ENCODE data around the gene PAPOLA. TPM values are rescaled to one million over a fixed set of nuclear protein-coding genes. Genes with fewer than 3 reads are reported as not detected.
"Not testable (repeated sequence)": the region's sequence is repeated elsewhere in the genome, so short reads cannot be mapped to it uniquely, and the experiment has no call there.

The PAPOLA gene
- total RNA-seq, 2 experiments from 2014 or later: 192 to 193 TPM

DNA sequence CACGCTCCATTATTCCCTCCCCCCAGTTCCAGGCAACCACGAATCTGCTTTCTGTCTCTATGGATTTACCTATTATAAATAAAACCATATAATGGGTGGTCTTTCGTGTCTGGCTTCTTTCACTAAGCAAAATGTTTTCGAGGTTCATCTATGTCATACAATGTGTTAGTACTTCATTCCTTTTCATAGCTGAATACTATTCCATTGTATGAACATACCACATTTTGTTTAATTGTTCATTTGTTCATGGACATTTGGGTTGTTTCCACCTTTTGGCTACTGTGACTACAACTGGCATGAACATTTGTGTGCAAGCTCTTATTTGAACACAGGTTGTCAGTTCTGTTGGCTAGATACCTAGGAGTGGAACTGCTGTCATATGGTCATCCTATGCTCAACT, 12.9 kb upstream of the PAPOLA start:
- peaks cover 2% of the 10 kb centered on the region for H3K4me1 Mint-ChIP-seq
- no peaks in the 10 kb centered on the region for H3K36me3 Mint-ChIP-seq
- H3K27me3 Mint-ChIP-seq: peaks cover 12% of the 10 kb centered on the region
- no peak overlapping the region for H3K27ac Mint-ChIP-seq
- H3K9me3 Mint-ChIP-seq: no peaks in the 10 kb centered on the region
- H3K4me3 Mint-ChIP-seq: no peak overlapping the region
- no peak for DNase-seq

DNA sequence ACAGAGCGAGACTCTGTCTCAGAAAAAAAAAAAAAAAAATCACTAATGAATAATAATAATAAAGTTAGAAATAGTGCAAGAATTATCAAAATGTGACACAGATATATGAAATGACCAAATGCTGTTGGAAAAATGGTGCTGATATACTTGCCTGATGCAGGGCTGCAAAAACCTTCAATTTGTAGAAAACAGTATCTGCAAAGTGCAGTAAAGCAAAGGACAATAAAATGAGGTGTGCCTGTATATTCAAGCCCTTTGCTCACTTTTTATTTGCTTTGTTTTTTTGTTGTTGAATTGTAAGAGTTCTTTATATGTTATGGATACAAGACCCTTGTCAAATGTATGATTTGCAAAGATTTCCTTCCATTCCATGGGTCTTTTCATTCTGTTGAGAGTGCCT, 9.0 kb upstream of the PAPOLA start:
- peaks cover 28% of the 10 kb centered on the region for H3K27me3 Mint-ChIP-seq
- DNase-seq: no peak

DNA sequence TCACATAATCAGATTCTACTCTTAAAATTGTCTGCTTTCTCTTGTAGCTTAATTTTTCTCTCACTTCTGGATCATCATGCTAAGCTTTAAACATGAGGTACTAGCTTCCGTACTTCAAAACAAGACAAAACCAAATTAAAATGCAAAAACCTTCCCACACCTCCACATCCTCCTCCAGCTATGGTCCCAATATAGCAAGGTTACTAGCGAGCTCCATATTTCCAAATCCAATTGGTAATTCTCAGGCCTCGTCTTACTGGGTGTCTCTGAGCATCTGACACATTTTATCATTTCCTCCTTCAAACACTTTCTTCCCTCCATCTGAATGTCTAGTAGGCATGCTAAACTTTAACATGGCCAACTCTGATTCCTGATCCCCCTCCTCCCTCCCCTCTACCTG, 7.9 kb upstream of the PAPOLA start:
- DNase-seq: no peak
- peaks cover 2% of the 10 kb centered on the region for H3K4me1 Mint-ChIP-seq
- peaks cover 28% of the 10 kb centered on the region for H3K27me3 Mint-ChIP-seq
- no peak overlapping the region for H3K4me3 Mint-ChIP-seq
- no peaks in the 10 kb centered on the region for H3K36me3 Mint-ChIP-seq
- H3K9me3 Mint-ChIP-seq: no peaks in the 10 kb centered on the region
- H3K27ac Mint-ChIP-seq: no peak overlapping the region

More for the DNA sequence above, 9.0 kb upstream of the PAPOLA start:
- Mint-ChIP-seq H3K4me3 (no peak overlapping the region), H3K36me3 (no peaks in the 10 kb centered on the region), H3K4me1 (peaks cover 2% of the 10 kb centered on the region), H3K9me3 (no peaks in the 10 kb centered on the region), H3K27ac (no peak overlapping the region)

DNA sequence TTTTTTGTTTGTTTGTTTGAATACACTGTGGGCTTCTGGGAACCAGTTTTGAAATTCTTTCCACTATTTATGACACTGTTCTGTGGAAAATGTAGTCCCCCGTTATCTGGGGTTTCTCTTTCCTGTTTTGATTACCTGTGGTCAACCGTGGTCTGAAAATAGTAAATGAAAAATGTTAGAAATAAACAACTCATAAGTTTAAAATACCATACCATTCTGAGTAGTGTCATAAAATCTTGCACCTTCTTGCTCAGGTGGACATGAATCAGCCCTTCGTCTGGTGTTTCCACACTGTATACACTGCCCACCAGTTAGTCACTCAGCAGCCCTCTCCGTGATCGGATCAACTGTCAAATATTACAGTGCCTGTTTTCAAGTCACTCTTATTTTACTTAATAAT, 5.1 kb upstream of the PAPOLA start:
- Mint-ChIP-seq H3K27ac (no peak overlapping the region), H3K36me3 (peaks cover 2% of the 10 kb centered on the region), H3K9me3 (no peaks in the 10 kb centered on the region), H3K4me3 (no peak overlapping the region), H3K27me3 (peaks cover 25% of the 10 kb centered on the region), H3K4me1 (peaks cover 7% of the 10 kb centered on the region)
- DNase-seq: no peak

DNA sequence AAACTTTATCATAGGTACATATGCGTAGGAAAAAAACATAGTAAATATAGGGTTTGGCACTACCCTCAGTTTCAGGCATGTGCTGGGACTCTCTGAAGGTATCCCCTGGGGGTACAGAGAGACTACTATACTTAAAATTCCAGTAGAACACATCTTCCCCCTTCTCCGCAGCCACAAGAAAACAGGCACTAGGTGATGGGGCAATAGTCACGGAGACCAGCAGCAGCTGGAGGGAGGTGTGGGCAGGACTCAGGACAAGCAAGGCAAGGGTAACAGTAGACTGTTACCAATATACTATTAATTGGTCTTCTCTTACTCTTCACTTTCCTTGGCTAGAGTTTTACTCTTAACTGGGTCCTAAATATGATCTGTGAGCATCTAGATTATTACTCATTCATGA, 4.6 kb upstream of the PAPOLA start:
- H3K36me3 Mint-ChIP-seq: peaks cover 3% of the 10 kb centered on the region
- no peak overlapping the region for H3K4me3 Mint-ChIP-seq
- H3K27ac Mint-ChIP-seq: no peak overlapping the region
- peaks cover 7% of the 10 kb centered on the region for H3K4me1 Mint-ChIP-seq
- no peak for DNase-seq
- peaks cover 28% of the 10 kb centered on the region for H3K27me3 Mint-ChIP-seq
- H3K9me3 Mint-ChIP-seq: no peaks in the 10 kb centered on the region

DNA sequence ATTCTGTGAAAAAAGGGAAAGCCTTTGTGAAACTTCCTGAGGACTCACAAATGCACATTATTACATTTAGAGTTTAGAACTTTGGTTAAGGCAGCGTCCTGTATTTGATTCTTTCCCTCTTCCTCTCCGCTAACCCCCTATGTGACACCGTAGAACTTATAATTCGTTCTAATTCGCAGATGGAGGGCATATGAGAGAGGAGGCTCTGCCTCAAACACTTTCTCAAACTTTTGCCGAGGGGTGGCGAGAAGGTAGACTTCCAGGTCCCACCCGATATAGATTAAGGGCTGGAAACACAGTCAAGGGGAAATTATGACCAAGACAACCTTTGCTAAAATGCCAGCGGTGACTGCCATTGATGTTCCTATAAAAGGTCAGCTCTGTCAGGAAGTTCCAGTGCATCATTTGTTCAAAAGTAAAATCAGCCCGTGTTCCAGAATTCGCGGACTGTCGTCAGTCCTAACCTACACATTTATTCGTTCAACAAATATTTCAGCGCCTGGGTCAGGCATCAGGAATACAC, 904 bp upstream of the PAPOLA start:
- peak overlapping the region; percentile 99 for H3K27ac Mint-ChIP-seq
- peaks cover 38% of the 10 kb centered on the region for H3K36me3 Mint-ChIP-seq
- peak overlapping the region; percentile 94 for H3K4me3 Mint-ChIP-seq
- H3K9me3 Mint-ChIP-seq: no peaks in the 10 kb centered on the region
- peaks cover 11% of the 10 kb centered on the region for H3K27me3 Mint-ChIP-seq
- peaks cover 36% of the 10 kb centered on the region for H3K4me1 Mint-ChIP-seq
- peak; percentile 19 for DNase-seq

DNA sequence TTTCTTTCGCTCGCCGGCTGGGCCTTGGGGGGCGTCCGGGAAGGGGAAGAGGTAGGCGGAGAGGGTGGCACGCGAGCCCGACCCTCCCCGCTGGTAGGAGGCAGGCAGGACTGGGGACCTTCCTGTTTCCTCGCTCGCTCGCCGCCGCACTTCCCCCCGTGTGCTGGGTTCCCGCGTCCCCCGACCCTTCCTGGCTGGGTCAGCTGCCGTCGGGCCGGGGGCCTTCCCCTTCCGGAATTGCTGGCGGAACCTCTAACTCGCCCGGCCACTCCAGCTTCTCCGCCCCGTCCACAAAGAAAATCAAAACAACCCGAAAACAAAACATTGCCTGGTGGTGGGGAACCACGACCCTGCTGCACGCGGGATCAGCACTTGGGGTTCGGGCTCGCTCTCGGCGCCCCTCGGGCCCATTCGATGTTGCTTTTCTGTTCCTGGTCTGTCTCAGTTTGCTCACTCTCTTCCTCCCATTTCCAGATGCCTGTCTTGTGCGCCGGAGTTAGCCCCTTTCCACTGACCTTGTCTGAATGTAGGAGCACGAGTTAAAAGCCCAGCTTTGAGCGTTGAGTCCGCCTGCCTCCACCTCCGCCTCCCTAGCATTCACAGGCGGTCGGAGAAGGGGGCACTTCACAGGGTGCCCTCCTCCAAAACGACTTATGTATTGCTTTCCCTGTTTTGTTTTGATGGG, 581 bp downstream of the PAPOLA start:
- Mint-ChIP-seq H3K4me3 (peak overlapping the region; percentile 94), H3K27me3 (peaks cover 5% of the 10 kb centered on the region), H3K36me3 (peaks cover 38% of the 10 kb centered on the region), H3K9me3 (no peaks in the 10 kb centered on the region), H3K27ac (peak overlapping the region; percentile 99), H3K4me1 (peaks cover 39% of the 10 kb centered on the region)
- DNase-seq: peak; percentile 16

DNA sequence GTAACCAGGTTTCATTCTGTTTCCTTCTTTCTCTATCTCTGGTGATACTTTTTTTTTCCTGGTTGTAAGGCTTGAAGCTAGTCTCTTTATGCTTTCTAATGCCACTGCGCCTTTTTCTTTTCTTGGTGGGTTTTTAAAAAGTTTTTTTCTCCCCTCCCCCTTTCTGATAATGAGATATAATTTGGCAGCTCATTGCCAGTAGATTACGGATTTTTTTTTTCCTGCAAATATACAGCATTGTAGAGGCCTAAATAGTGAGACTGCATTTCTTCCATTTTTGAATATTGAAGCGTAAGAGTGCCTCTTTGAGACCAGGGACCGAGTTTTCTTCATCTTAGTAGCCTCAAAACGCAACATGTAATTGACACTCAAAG, 1.1 kb downstream of the PAPOLA start:
- Mint-ChIP-seq H3K9me3 (no peaks in the 10 kb centered on the region), H3K36me3 (peaks cover 38% of the 10 kb centered on the region), H3K4me3 (peak overlapping the region; percentile 94), H3K4me1 (peaks cover 44% of the 10 kb centered on the region), H3K27ac (peak overlapping the region; percentile 99), H3K27me3 (peaks cover 5% of the 10 kb centered on the region)
- DNase-seq: no peak

DNA sequence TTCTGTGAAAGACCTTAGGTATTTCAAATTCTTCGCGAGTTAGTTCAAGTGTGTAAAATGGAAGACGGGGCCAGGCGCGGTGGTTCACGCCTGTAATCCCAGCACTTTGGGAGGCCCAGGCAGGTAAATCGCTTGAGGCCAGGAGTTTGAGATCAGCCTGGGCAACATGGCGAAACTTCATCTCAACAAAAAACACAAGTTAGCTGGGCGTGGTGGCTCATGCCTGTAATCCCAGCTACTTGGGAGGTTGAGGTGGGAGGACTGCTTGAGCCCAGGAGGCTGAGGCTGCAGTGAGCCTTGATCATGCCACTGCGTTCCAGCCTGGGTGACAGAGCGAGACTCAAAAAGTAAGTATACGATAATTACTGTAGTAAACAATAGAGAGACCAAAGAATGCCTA, 2.2 kb downstream of the PAPOLA start:
- not testable (repeated sequence) for H3K27me3 Mint-ChIP-seq, DNase-seq, H3K9me3 Mint-ChIP-seq
- Mint-ChIP-seq H3K27ac (peak overlapping the region; percentile 99), H3K4me3 (peak overlapping the region; percentile 94), H3K36me3 (peaks cover 38% of the 10 kb centered on the region), H3K4me1 (peaks cover 53% of the 10 kb centered on the region)

DNA sequence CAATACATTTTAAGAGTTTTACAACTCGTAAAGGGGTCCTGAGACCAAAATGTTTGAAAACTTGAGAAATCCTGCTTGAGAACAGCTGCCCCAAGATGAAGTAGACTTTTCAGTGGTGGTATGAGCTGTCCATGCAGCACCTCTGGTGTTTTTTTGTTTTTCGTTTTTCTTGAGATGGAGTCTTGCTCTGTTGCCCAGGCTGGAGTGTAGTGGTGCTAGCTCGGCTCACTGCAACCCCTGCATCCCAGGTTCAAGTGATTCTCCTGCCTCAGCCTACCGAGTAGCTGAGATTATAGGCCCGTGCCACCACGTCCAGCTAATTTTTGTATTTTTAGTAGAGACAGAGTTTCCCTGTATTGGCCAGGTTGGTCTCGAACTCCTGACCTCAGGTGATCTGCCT, 5.5 kb downstream of the PAPOLA start:
- H3K27ac Mint-ChIP-seq: no peak overlapping the region
- H3K27me3 Mint-ChIP-seq: no peaks in the 10 kb centered on the region
- H3K36me3 Mint-ChIP-seq: peaks cover 34% of the 10 kb centered on the region
- DNase-seq: no peak
- peaks cover 76% of the 10 kb centered on the region for H3K4me1 Mint-ChIP-seq
- no peaks in the 10 kb centered on the region for H3K9me3 Mint-ChIP-seq
- peak overlapping the region; percentile 4 for H3K4me3 Mint-ChIP-seq

DNA sequence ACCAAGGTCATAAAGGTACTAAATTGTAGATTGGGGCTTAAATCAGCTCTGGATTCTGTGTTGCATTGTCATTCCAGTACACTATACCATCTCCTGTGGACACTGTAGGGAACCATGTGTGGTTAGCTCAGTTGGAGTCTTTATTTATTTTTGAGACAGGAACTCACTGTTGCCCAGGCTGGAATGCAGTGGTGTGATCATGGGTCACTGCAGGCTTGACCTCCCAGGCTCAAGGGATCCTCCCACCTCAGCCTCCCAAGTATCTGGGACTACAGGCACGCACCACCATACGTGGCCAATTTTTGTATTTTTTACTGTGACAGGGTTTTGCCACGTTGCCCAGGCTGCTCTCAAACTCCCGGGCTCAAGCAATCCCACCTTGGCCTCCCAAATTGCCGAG, 6.7 kb downstream of the PAPOLA start:
- Mint-ChIP-seq H3K27me3 (no peaks in the 10 kb centered on the region), H3K36me3 (peaks cover 23% of the 10 kb centered on the region), H3K9me3 (no peaks in the 10 kb centered on the region), H3K27ac (no peak overlapping the region), H3K4me1 (peaks cover 77% of the 10 kb centered on the region), H3K4me3 (no peak overlapping the region)
- no peak for DNase-seq

DNA sequence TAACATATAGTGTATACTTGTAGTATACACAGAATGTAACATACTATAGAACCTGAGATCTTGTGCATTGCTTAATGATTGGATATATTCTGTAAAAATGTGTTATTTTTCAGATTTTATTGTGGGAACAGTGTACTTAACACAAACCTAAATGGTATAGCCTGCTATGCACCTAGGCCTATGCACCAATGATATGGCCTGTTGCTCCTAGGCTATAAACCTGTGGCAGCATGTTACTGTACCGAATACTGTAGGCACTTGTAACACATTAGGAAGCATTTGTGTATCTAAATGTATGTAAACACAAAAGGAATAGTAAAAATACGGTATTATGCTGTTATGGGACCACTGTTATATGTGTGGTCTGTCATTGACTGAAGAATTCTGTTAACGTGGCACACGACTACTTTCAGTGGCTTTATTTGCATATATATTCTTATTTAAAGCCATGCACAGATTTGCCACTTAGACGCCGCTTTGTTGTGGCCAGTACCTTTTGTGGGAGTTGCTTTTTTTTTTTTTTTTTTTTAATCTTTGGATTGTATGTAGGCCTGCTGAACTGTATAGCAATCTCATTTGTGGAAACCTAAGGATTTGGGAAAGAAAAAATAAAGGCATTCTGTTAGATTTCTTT, 7.4 kb downstream of the PAPOLA start:
- DNase-seq: no peak
- H3K4me3 Mint-ChIP-seq: no peak overlapping the region
- peaks cover 16% of the 10 kb centered on the region for H3K36me3 Mint-ChIP-seq
- no peaks in the 10 kb centered on the region for H3K9me3 Mint-ChIP-seq
- no peak overlapping the region for H3K27ac Mint-ChIP-seq
- H3K4me1 Mint-ChIP-seq: peaks cover 77% of the 10 kb centered on the region
- H3K27me3 Mint-ChIP-seq: no peaks in the 10 kb centered on the region

DNA sequence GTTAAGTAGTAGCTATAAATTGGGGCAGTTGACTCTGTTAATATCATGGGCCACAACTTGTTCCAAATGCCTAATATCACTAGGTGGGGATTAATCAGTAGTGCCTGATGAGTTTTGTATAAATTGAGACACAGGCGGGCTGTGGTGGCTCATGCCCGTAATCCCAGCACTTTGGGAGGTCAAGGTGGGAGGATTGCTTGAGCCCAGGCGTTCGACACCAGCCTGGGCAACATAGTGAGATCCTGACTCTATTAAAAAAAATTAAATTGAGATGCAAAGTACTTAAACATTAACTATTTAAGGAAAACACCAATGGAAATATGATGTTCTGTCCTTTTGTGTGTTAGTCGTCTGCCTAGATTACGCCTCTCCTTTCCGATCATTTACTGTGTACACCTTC, 9.0 kb downstream of the PAPOLA start:
- H3K36me3 Mint-ChIP-seq: peaks cover 1% of the 10 kb centered on the region
- H3K9me3 Mint-ChIP-seq: no peaks in the 10 kb centered on the region
- no peaks in the 10 kb centered on the region for H3K27me3 Mint-ChIP-seq
- no peak overlapping the region for H3K4me3 Mint-ChIP-seq
- no peak for DNase-seq
- peaks cover 74% of the 10 kb centered on the region for H3K4me1 Mint-ChIP-seq
- H3K27ac Mint-ChIP-seq: no peak overlapping the region

DNA sequence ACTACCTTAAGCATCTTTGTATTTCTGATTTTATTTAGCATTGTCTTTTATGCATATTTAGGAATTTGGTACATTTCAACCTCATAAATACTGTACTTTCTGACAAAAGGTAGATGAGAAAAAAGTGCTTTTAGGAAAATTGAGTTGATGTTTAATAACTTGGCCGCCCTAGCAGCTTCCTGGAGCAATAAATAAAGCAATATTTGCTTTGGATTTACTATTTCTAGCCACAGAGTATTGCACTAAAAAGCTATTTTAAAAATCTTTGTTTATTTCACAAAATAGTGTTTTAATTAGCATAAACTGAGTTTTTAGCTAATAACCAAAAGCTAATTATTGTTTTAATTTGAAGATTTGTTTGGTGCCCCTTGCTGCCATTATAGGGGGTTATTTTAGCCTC, 9.5 kb downstream of the PAPOLA start:
- no peaks in the 10 kb centered on the region for H3K36me3 Mint-ChIP-seq
- H3K27ac Mint-ChIP-seq: no peak overlapping the region
- H3K4me3 Mint-ChIP-seq: no peak overlapping the region
- H3K27me3 Mint-ChIP-seq: no peaks in the 10 kb centered on the region
- H3K9me3 Mint-ChIP-seq: no peaks in the 10 kb centered on the region
- H3K4me1 Mint-ChIP-seq: peaks cover 75% of the 10 kb centered on the region
- no peak for DNase-seq

DNA sequence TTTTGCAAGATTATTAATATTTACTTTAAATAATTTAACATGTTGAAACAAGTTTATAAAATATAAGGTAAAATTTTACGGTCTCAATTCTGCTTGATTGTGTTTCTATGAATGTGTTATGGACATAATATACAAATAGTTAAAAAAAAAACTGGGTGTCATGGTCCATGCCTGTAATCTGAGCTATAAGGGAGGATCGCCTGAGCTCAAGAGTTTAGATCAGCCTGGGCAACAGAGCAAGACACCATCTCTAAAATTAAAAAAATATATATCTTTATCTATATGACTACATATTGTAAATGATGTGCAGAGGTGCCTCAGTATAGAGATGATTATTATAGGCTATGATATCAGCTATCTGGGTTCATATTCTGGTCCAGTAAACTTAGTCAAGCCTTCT, 9.9 kb downstream of the PAPOLA start:
- H3K9me3 Mint-ChIP-seq: no peaks in the 10 kb centered on the region
- H3K4me3 Mint-ChIP-seq: no peak overlapping the region
- no peaks in the 10 kb centered on the region for H3K36me3 Mint-ChIP-seq
- no peak for DNase-seq
- peaks cover 80% of the 10 kb centered on the region for H3K4me1 Mint-ChIP-seq
- H3K27me3 Mint-ChIP-seq: no peaks in the 10 kb centered on the region
- no peak overlapping the region for H3K27ac Mint-ChIP-seq
